ENCODE measurements around the gene NADK2. TPM values are rescaled to one million over a fixed set of nuclear protein-coding genes. Genes with fewer than 3 reads are reported as not detected.
"Not testable (repeated sequence)": the region's sequence is repeated elsewhere in the genome, so short reads cannot be mapped to it uniquely, and the experiment has no call there.

The NADK2 gene
- polyA plus RNA-seq, 3 donors, result 51.0 to 57.2 (median 55.6) TPM

DNA sequence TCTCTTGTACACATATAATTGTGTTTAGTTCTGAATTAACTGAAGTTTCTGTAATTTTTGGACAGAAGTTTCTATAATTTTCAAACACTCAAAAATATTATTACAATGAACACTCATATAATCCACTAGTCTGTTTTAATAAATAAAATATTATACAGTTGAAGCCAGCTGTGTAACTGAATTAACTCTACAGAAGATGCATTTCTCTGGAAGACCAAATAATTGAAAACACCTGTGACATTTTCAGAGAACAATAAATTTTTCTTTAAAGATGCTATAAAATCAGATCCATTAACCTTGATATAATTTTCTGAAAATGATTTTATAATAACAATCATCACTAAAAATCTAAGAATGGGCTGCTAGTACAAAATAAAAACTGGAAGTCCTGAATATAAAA lies 14.7 kb downstream of the NADK2 start:
- no peak for DNase-seq (ENCODE audit: extremely low read depth in 1 of 11, low read depth in 9 of 11, low spot score in 4 of 11)

DNA sequence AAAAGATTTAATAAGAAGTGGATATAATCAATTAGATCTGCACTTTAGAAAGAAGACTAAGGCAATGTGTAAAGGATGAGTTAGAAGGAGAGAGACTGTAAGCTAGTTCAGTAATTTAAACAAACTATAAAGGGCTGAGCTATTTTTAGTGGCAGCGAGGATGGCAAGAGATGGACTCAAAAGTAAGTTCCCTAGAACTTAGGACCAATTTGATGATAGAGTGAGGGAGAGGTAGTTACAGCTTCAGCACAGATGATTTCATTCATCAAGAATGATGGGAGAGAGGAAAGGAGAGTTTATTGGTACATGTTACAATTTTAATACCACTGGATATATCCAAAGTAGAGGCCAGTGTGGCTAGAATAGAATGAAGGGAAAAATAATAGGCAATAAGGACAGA lies 19.1 kb downstream of the NADK2 start:
- no peak for DNase-seq (ENCODE audit: extremely low read depth in 1 of 11, low read depth in 9 of 11, low spot score in 4 of 11)

DNA sequence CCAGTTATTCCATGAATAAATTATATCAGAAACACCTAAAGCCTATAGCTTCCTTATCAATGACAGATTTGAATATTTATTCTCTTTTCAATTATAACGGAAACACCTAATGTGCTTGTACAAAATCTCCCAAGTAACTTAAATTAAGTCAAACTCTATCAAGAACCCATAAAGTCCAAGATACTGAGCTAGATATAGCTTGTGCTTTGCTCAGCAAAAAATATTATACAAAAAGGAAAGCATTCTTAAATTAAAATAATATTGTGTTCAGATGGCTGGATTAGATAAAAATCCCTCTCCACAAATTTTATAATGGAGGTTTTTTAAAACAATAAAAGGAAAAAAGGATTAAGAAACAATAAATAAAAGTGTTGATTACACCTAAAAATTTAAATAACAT lies 23.7 kb downstream of the NADK2 start:
- DNase-seq (ENCODE audit: extremely low read depth in 1 of 11, low read depth in 9 of 11, low spot score in 4 of 11), result no peak

DNA sequence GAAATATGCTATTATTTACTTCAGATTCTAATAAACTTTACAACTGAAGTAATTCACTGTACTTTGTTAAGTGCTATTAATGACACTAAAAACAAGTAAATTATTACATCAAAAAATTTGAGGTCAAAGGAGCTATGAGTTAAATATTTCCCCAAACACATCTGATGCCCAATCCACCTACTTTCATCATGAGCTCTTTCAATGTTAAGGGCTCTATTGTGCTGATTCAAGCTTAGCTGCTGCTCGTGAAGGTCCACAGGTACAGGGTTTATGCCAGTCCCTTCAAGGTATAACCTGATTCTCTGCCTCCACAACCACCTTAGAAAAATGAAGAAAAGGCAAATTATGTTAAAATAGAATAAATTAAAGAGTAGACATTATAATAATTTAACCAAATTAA lies 24.2 kb downstream of the NADK2 start:
- DNase-seq (ENCODE audit: extremely low read depth in 1 of 11, low read depth in 9 of 11, low spot score in 4 of 11), result no peak

DNA sequence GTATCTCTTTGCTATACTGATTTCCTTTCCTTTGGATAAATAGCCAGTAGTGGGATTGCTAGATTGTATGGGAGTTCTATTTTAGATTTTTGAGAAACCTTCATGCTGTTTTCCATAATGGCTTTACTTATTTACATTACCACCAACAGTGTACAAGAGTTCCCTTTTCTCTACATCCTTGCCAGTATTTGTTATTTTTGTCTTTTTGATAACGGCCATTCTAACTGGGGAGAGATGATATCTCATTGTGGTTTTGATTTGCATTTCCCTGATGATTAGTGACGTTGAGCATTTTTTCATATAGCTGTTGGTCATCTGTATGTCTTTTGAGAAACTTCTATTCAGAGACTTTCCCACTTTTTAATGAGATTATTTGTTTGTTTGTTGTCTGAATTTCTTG lies 25.8 kb downstream of the NADK2 start:
- DNase-seq (ENCODE audit: extremely low read depth in 1 of 11, low read depth in 9 of 11, low spot score in 4 of 11), result no peak

DNA sequence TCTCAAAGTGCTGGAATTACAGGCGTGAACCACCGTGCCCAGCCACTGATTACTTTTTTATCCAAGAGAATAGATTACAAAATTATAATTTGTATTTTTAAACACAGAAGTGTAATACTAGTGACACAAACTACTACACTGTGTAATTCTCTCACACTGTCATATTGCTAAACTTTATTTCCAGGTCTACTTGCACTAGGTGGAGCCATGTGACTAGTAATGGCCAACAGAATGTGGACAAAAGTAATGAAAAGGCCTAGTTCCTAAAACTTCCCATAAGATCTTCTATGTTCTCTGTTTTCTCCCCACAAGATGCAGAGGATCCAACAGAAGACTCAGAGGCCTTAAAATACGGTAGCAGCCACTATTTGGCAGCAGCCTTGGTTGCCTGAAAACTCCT lies 27.3 kb downstream of the NADK2 start:
- no peak for DNase-seq (ENCODE audit: extremely low read depth in 1 of 11, low read depth in 9 of 11, low spot score in 4 of 11)

DNA sequence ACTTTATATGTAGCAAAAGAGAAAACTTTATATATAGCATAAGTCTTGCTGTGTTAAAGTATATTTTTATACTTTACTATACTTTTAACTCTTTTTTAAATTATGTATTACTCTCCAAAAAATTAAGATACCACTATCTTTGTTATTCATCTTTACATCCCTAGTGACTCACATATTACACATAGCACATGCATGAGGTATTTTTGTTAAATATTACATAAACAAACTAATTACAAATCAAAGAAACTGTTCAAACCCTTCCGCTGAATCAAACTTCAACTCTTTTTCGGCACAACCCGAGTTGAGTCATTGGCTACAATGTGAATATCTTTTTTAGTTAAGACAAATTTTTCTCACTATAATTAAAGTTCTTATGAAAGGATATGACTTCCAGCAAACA lies 32.1 kb downstream of the NADK2 start:
- no peak for DNase-seq (ENCODE audit: extremely low read depth in 1 of 11, low read depth in 9 of 11, low spot score in 4 of 11)

DNA sequence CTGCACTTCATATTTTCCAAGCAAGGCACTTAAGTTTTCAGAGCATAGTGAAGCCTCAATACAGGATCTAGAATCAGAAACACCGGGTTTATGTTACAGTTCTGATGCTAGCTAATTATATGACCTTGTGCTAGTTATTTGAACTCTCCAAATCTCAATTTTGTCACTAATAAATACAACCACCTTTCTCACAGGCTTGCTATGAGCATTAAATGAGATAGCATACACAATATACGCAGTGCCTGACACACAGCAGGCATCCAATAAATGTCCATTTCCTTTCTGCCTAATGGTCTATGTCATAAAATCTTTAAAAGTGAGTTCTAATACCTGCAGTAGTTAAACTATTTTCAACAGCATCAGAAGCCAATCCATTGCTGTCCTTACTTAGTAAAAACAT lies 32.9 kb downstream of the NADK2 start:
- no peak for DNase-seq (ENCODE audit: extremely low read depth in 1 of 11, low read depth in 9 of 11, low spot score in 4 of 11)

DNA sequence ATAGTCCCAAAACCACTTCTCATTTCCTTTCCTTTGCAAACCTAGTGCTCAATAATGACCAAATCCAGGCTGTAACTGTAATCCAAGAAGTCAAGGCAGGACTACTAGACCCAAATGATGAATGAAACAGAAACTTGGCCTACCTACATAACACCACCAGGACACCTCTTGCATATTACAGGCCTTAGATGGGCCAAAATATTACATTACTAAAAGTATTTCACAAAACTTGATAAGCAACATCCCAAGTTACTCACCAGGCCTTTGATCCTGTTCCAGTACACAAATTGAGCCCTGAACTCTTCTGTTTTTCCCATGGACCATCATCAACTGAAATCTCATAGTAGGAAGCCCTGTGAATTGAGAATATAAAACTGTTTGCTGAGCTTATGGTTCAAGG lies 34.8 kb downstream of the NADK2 start:
- no peak for DNase-seq (ENCODE audit: extremely low read depth in 1 of 11, low read depth in 9 of 11, low spot score in 4 of 11)

DNA sequence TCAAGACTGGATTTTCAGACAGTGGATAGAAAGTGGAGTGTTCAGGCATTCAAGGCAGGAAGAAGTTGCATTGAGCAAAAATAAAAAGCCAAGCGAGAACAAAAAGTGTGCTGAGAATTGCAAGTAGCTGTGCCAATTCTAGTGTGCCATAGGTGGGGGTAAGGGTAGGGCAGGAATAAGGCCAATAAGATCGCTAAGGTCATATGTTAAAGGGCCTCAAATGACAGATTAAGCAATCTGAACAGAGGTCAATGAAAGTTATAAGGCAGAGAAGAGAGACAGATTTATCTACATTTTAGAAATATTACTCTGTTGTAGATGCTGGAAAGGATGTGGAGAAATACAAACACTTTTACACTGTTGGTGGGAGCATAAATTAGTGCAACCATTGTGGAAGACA lies 36.4 kb downstream of the NADK2 start:
- no peak for DNase-seq (ENCODE audit: extremely low read depth in 1 of 11, low read depth in 9 of 11, low spot score in 4 of 11)

DNA sequence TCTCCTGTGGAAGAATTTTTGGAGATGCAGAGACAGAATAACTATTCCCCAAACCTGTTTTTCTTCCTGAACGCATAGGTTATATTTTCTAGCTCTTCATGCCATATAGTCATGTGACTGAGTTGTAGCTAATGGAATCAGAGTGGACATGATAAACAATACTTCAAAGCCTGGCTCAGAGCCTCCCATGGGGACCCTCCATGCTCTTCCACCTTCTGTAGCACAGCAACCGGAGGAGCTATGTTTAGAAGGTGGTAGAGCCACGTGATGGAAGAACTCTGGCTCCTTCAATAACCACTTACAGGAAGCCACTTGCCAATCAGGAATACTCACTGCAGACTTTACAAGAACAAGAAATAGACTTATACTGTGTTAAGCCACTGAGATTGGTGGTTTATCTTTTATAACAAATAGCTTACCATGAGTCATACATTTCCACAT lies 39.2 kb downstream of the NADK2 start:
- no peak for DNase-seq (ENCODE audit: extremely low read depth in 1 of 11, low read depth in 9 of 11, low spot score in 4 of 11)

DNA sequence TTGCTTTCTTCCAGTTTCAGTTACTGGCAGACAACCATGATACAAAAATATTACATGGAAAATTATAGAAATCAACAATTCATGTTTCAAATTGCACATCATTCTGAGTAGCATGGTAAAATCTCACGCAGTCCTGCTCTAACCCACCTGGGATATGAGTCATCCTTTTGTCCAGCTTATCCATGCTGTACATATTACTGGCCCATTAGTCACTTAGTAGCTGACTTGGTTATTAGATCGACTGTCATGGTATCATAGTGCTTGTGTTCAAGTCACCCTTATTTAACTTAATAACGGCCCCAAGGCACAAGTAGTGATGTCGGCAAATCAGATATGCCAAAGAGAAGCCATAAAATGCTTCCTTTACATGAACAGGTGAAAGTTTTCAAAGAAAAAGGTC lies 41.2 kb downstream of the NADK2 start:
- DNase-seq (ENCODE audit: extremely low read depth in 1 of 11, low read depth in 9 of 11, low spot score in 4 of 11), result no peak

DNA sequence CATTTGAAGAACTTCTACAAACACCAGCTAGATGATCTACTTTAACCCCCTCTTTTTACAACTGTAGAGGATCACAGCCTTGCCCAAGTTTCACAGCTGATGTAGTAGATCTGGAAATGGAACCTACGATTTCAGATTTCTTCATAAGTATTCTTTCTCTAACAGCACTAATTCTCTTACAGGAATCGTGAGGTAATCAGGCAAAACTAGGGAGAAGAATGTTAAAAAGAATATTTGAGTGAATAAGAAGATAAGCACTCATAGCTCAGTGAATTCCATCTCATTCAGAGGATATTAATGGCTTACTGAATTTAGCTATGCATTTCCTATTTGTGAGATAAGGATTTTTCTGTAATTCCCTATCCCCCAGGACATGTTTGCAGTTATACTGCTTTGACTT lies 42.1 kb downstream of the NADK2 start:
- DNase-seq (ENCODE audit: extremely low read depth in 1 of 11, low read depth in 9 of 11, low spot score in 4 of 11), result no peak

DNA sequence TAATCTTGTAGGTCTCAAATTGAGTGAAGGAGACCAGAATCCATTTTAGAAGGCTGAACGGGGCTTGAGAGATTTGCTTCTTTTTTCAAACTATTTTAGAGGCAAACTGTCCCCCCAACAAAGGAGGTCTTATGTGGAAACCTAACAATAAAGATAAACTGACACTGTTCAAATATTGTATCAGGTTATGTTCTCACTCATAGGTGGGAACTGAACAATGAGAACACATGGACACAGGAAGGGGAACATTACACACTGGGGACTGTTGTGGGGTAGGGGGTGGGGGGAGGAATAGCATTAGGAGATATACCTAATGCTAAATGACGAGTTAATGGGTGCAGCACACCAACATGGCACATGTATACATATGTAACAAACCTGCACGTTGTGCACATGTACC lies 42.9 kb downstream of the NADK2 start:
- not testable (repeated sequence) for DNase-seq (ENCODE audit: extremely low read depth in 1 of 11, low read depth in 9 of 11, low spot score in 4 of 11)

DNA sequence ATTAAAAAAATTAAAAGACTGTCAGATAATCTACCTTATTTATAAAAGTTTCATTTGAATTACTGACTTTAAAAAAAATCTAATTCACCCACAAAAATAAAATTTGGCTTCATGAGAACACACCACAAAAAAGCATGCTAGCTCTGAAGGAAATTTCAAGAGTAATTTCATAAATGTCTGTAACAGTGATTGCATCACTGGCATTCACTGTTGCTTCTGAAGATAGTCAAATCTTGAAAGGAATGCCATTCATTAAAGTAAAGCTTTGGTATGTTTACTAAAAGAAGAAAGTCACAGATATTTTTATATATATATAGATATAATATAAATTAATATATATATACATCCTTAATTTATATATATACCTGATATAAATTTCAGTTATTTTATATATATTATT lies 43.4 kb downstream of the NADK2 start:
- DNase-seq (ENCODE audit: extremely low read depth in 1 of 11, low read depth in 9 of 11, low spot score in 4 of 11), result no peak

DNA sequence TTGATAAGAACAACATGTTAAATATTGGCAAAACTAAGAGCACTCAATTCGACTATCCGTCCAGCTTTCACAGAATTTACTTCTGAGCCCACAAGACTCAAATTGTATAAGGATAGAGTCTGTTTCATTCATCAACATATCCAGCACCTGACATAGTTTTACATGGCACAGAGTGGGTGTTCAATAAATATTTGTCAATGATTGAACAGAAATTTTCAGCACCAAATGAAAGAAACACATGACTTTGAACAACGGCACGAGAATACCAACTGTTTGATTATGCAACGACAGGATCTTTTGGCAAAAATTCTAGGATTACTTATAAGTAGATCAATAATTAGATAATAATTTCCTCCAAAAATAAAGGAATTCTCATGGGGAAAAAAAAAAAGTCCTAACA lies 48.0 kb downstream of the NADK2 start:
- DNase-seq (ENCODE audit: extremely low read depth in 1 of 11, low read depth in 9 of 11, low spot score in 4 of 11), result no peak

DNA sequence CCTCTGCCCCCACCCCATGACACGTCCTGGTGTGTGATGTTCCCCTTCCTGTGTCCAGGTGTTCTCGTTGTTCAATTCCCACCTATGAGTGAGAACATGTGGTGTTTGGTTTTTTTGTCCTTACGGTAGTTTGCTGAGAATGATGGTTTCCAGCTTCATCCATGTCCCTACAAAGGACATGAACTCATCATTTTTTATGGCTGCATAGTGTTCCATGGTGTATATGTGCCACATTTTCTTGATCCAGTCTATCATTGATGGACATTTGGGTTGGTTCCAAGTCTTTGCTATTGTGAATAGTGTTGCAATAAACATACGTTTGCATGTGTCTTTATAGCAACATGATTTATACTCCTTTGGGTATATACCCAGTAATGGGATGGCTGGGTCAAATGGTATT lies 57.3 kb downstream of the NADK2 start:
- DNase-seq (ENCODE audit: extremely low read depth in 1 of 11, low read depth in 9 of 11, low spot score in 4 of 11), result not testable (repeated sequence)

DNA sequence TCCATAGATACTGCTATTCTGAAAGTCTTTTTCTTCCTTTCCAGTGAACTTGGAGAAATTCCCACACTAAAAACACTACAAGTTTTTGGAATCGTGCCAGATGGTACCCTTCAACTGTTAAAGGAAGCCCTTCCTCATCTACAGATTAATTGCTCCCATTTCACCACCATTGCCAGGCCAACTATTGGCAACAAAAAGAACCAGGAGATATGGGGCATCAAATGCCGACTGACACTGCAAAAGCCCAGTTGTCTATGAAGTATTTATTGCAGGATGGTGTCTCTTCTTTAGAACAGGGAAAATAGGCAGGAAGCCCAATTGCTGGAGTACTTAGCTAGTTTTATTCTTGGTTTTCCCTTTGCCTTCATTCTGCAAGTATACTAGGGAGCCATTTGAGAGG lies 60.0 kb downstream of the NADK2 start:
- no peak for DNase-seq (ENCODE audit: extremely low read depth in 1 of 11, low read depth in 9 of 11, low spot score in 4 of 11)

DNA sequence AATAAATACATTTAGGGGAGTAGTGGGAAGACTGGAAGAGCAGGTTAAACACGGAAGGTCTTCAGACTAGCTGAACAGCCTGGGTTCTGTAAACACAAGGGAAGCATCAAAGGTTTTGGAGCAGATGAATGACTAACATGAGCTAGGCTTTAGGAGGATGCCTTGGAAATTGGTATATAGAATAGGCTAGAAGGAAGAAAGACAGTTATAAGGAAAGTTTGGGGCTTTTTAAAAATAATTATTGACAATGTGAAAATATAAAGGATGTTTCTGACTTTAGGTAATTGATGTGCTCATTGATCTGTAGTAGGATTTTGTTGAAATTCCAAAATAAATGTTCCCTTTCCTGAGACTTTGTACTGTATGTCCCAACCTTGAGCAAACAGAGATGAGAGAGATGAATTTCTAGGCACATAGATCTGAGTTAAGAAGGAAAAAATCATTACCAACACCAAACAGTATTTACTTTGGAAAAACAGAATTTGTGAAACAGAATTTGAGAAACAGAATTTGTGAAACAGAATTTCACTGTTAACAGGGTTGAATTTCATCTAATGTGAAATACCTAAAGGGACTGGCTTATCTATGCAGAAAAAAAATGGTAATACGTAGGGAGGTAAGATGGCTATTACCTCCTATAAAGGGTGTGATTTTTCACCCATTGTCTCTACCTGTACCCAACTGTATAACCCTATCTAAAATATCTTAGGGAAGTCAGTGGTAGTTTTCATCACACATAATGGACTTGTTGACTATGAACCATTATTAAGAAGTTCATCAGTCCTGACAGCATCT lies 61.0 kb downstream of the NADK2 start:
- DNase-seq (ENCODE audit: extremely low read depth in 1 of 11, low read depth in 9 of 11, low spot score in 4 of 11), result no peak

DNA sequence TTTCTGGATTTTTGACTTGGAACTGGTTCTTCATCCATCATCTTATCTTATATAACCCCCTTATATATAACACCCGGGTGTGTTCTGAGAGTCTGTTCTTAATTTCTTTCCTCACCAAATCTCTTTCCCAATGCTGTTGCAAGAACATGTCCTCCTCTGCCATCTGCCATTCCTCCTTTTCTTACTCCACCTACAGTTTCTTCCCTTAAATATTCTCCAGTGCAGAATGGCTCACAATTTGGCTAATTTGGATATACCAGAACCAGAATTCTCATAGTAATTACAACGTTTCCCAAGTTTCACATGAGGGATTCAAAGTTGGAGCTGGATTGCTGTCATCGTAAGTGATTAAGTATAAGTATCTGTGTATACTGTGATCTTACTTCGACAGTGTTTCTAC lies 61.8 kb downstream of the NADK2 start:
- DNase-seq (ENCODE audit: extremely low read depth in 1 of 11, low read depth in 9 of 11, low spot score in 4 of 11), result no peak

DNA sequence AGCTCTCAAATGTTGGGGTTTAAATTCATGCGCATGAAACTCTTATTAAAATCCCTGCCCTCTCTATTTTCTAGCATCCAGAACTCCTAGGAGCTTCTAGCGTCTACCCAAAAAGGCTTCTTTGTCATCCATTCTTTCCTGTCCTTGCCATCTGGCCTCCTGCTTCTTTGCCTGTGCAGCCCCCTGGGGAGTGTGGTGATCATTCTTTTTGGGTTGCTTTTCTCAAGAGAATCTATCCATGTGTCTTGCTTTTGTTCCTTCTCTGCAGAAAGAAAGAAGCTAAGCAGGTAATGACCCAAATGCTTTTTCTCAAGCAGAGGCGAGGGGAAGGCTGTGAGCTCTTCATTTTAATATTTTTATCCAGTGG lies 63.2 kb downstream of the NADK2 start:
- DNase-seq (ENCODE audit: extremely low read depth in 1 of 11, low read depth in 9 of 11, low spot score in 4 of 11), result no peak

Measured in renal cortex interstitium (tissue), 11 donors.